Right ventricle myocardium superior (tissue), 1 donor: ENCODE measurements around the gene MKNK1. TPM values are rescaled to one million over a fixed set of nuclear protein-coding genes. Genes with fewer than 3 reads are reported as not detected.
A peak's percentile ranks its signal among the peaks of the same experiment; 100 is the strongest.

ENCODE experiments used
- ATAC-seq: fragments of 200-7000 bp; cut with Tn5 transposase; one replicate; pipeline ENCODE4 v1.9.1; 2020; ENCODE audit warnings: mild to moderate bottlenecking; ENCODE audit not compliant: poor library complexity
- DNase-seq: peaks from one replicate; pipeline ENCODE4 v3.0.0-alpha.2; 2020
- intact Hi-C: fragments of 100-400 bp; cut with DNase I; formaldehyde crosslinking; loops from one replicate; pipeline ENCODE4 v1.11.2; 2022
- total RNA-seq: library from RNA; stranded (reverse); fragmentation: NEBNext Ultra II Directional; extraction: Animal tissue kit (Norgen Biotek cat#: 25700); gene quantifications from one replicate; pipeline ENCODE4 v1.2.1, GENCODE V29; 2021
- donor health status: DM: no; HTN: yes; CAD: no; lungs with severe emphysema.

The MKNK1 gene
- total RNA-seq, 1 donor from 2014 or later: 37.7 TPM

- intact Hi-C loops: no loop called here
- DNase-seq (no peak), ATAC-seq (peak; percentile 3)
Observed at GRCh38 chr1:46603481-46603857, 599 bp downstream of the MKNK1 start.

- no peak for ATAC-seq
- DNase-seq: no peak
- intact Hi-C loops: no loop called here
Observed at GRCh38 chr1:46601257-46602007, 2.6 kb downstream of the MKNK1 start.

GRCh38 chr1:46599059-46599970 lies 4.8 kb downstream of the MKNK1 start:
- DNase-seq (no peak), ATAC-seq (no peak)
- intact Hi-C loops: no loop called here

GRCh38 chr1:46596846-46597245 lies 7.2 kb downstream of the MKNK1 start:
- ATAC-seq: no peak

GRCh38 chr1:46596036-46596435 lies 8.0 kb downstream of the MKNK1 start:
- DNase-seq (no peak), ATAC-seq (no peak)
- intact Hi-C loops: no loop called here

More at GRCh38 chr1:46596846-46597245, 7.2 kb downstream of the MKNK1 start:
- intact Hi-C loops: no loop called here
- DNase-seq: no peak

- peak; percentile 65 for ATAC-seq
- peak; percentile 89 for DNase-seq
- intact Hi-C loops: no loop called here
Observed at GRCh38 chr1:46595127-46595526, 8.9 kb downstream of the MKNK1 start.

GRCh38 chr1:46594063-46594462 lies 10.0 kb downstream of the MKNK1 start:
- ATAC-seq: peak; percentile 38
- no peak for DNase-seq
- intact Hi-C loops: no loop called here

GRCh38 chr1:46592823-46593222 lies 11.2 kb downstream of the MKNK1 start:
- DNase-seq (no peak), ATAC-seq (no peak)
- intact Hi-C loops: no loop called here

GRCh38 chr1:46589529-46589928 lies 14.5 kb downstream of the MKNK1 start:
- no peak for ATAC-seq
- no peak for DNase-seq
- intact Hi-C loops: no loop called here

- intact Hi-C loops: no loop called here
- DNase-seq (peak; percentile 78), ATAC-seq (peak; percentile 74)
Observed at GRCh38 chr1:46587069-46587468, 17.0 kb downstream of the MKNK1 start.

GRCh38 chr1:46585312-46585938 lies 18.6 kb downstream of the MKNK1 start:
- no peak for DNase-seq
- ATAC-seq: no peak
- intact Hi-C loops: no loop called here

GRCh38 chr1:46583494-46583893 lies 20.6 kb downstream of the MKNK1 start:
- ATAC-seq (no peak), DNase-seq (no peak)
- intact Hi-C loops: no loop called here

- ATAC-seq: peak; percentile 36
- intact Hi-C loops: no loop called here
- peak; percentile 57 for DNase-seq
Observed at GRCh38 chr1:46582972-46583371, 21.1 kb downstream of the MKNK1 start.

- ATAC-seq (peak; percentile 34), DNase-seq (no peak)
- intact Hi-C loops: no loop called here
Observed at GRCh38 chr1:46581681-46582455, 22.2 kb downstream of the MKNK1 start.

GRCh38 chr1:46580140-46580903 lies 23.7 kb downstream of the MKNK1 start:
- no peak for ATAC-seq
- intact Hi-C loops: no loop called here
- DNase-seq: no peak

- DNase-seq: no peak
- no peak for ATAC-seq
- intact Hi-C loops: no loop called here
Observed at GRCh38 chr1:46577671-46578070, 26.4 kb downstream of the MKNK1 start.

- ATAC-seq: no peak
- intact Hi-C loops: no loop called here
- DNase-seq: no peak
Observed at GRCh38 chr1:46576596-46576995, 27.5 kb downstream of the MKNK1 start.

- intact Hi-C loops: no loop called here
- DNase-seq (no peak), ATAC-seq (no peak)
Observed at GRCh38 chr1:46575778-46576177, 28.3 kb downstream of the MKNK1 start.
